Choroid plexus epithelial cell (primary cell): ENCODE data around the gene GAS1.
A peak's percentile ranks its signal among the peaks of the same experiment; 100 is the strongest.

Experiments used
- DNase-seq: peaks from one replicate; pipeline ENCODE4 v3.0.0-alpha.2; 2010; ENCODE audit warnings: low read depth
- H3K4me3 ChIP-seq: 2 replicates; pipeline ENCODE4 v1.5.1; 2011; ENCODE audit warnings: low read depth, mild to moderate bottlenecking, control low read depth, low read length, moderate library complexity
- CTCF ChIP-seq: conservative IDR thresholded peaks from 2 replicates; pipeline ENCODE4 v1.5.1; 2011; ENCODE audit warnings: low read depth, mild to moderate bottlenecking, control low read depth, inconsistent platforms, low read length, moderate library complexity

The GAS1 gene

GRCh38 chr9:86977205-86977835 lies 30.0 kb upstream of the GAS1 start:
- TF ChIP-seq CTCF = no peak
- DNase-seq = peak; percentile 55
- no peak overlapping the region for H3K4me3 ChIP-seq

GRCh38 chr9:86975606-86976005 lies 28.3 kb upstream of the GAS1 start:
- DNase-seq = peak; percentile 42
- no peak for TF ChIP-seq CTCF
- no peak overlapping the region for H3K4me3 ChIP-seq

GRCh38 chr9:86975036-86975435 lies 27.7 kb upstream of the GAS1 start:
- H3K4me3 ChIP-seq = no peak overlapping the region
- DNase-seq = no peak
- TF ChIP-seq CTCF = no peak

- H3K4me3 ChIP-seq = no peak overlapping the region
- peak; percentile 18 for TF ChIP-seq CTCF
- DNase-seq = peak; percentile 28
Measured at GRCh38 chr9:86974421-86974820, 27.1 kb upstream of the GAS1 start.

- no peak overlapping the region for H3K4me3 ChIP-seq
- no peak for DNase-seq
- TF ChIP-seq CTCF = no peak
Measured at GRCh38 chr9:86971742-86972141, 24.4 kb upstream of the GAS1 start.

GRCh38 chr9:86968258-86968920 lies 21.1 kb upstream of the GAS1 start:
- peak; percentile 12 for DNase-seq
- no peak overlapping the region for H3K4me3 ChIP-seq
- TF ChIP-seq CTCF = no peak
